ENCODE measurements around the gene CACNG3.

CACNG3 gene

GRCh38 chr16:24255456-24256371 is at the start of gene CACNG3:
TSS of gene CACNG3 (plus strand) at chr16:24256335. CDS start at chr16:24256755, 420 bp downstream.
- H3K4me3 ChIP-seq (ENCODE audit: low read depth, low read length): no peak within 1 kb of the TSS
- no peak for TF ChIP-seq CTCF (IDR thresholded peaks at IDR 0.05; ENCODE audit: low read depth, low read length)

DNA sequence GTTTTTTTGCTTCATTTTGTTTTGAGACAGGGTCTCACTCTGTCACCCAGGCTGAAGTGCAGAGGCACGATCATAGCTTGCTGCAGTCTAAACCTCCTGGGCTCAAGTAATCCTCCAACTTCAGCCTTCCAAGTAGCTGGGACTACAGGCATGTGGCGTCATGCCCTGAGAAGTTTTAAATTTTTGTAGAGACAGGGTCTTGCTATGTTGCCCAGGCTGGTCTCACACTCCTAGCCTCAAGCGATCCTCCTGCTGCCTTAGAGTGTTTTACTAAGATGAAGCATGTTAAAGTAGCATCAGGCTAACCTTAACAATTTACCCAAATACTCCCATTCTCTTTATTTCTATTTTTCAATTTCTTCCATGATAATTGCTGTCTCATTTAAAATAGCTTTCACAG is 49.2 kb upstream of the CACNG3 start:
- no peak overlapping the region for H3K4me3 ChIP-seq (ENCODE audit: low read depth, low read length)
- no peak for TF ChIP-seq CTCF (IDR thresholded peaks at IDR 0.05; ENCODE audit: low read depth, low read length)

DNA sequence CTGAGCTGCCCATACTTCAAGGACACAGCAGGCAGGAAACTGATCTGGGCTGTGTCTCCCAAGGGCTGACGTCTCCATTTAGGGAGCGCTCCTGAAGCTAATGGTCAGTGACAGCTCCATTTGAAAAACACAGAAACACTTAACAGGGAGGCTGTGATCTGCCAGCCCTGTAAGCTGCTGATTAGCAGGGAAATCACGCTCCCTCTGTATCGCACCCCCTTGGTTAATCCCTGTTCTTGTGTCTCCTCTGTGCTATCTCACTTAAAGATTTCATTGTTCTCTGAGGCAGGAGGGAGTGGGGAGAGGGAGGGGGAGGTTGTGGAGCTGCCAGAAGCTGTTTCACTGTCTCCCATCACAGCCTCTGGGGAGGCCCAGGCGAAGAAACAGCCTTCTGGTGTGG is 47.4 kb upstream of the CACNG3 start:
- no peak for TF ChIP-seq CTCF (IDR thresholded peaks at IDR 0.05; ENCODE audit: low read depth, low read length)
- H3K4me3 ChIP-seq (ENCODE audit: low read depth, low read length): no peak overlapping the region

GRCh38 chr16:24214992-24215391 is 41.1 kb upstream of the CACNG3 start:
- no peak overlapping the region for H3K4me3 ChIP-seq (ENCODE audit: low read depth, low read length)
- TF ChIP-seq CTCF (IDR thresholded peaks at IDR 0.05; ENCODE audit: low read depth, low read length): no peak

- no peak overlapping the region for H3K4me3 ChIP-seq (ENCODE audit: low read depth, low read length)
- TF ChIP-seq CTCF (IDR thresholded peaks at IDR 0.05; ENCODE audit: low read depth, low read length): no peak
Observed at GRCh38 chr16:24216961-24217360, 39.2 kb upstream of the CACNG3 start.

GRCh38 chr16:24217461-24217860 is 38.7 kb upstream of the CACNG3 start:
- TF ChIP-seq CTCF (IDR thresholded peaks at IDR 0.05; ENCODE audit: low read depth, low read length): no peak
- no peak overlapping the region for H3K4me3 ChIP-seq (ENCODE audit: low read depth, low read length)

DNA sequence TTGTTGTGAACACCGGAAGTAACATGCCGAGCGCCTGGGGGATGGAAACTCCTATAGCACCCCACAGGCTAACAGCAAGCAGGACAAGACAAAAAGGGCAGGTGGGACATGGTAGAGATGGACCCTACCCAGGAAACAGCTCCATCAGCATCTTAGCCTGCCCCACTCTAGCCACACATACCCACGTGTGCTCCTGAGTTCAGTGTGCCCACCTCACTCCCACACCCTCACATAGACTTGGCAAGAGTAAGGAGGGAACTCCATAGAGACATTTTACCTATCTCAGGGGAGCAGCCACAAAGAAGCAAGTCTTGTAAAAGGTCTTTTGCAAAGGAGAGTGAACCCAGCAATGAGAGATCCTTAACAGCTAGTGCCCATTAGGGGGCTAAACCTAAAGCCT is 37.8 kb upstream of the CACNG3 start:
- TF ChIP-seq CTCF (IDR thresholded peaks at IDR 0.05; ENCODE audit: low read depth, low read length): no peak
- H3K4me3 ChIP-seq (ENCODE audit: low read depth, low read length): no peak overlapping the region
